DOHH2 (cell line): ENCODE results near the gene GP9.

ENCODE experiments used
- H3F3A ChIP-seq: fragments of 200-600 bp; sonication (generic), shearing (Covaris generic); 2 replicates; pipeline ENCODE4 v1.6.0; 2016; ENCODE audit warnings: antibody characterized with exemption, mild to moderate bottlenecking; ENCODE audit not compliant: control insufficient read depth, insufficient read depth
- H3K27ac ChIP-seq: fragments of 200-600 bp; sonication (generic); 2 replicates; pipeline ENCODE4 v1.5.1; 2014; ENCODE audit warnings: low read depth, mild to moderate bottlenecking, low read length, moderate library complexity
- H3K27me3 ChIP-seq: fragments of 200-600 bp; sonication (generic); 2 replicates; pipeline ENCODE4 v1.6.1; 2014; ENCODE audit warnings: mild to moderate bottlenecking, low read length, mixed read lengths; ENCODE audit not compliant: control insufficient read depth
- H3K36me3 ChIP-seq: fragments of 200-600 bp; sonication (generic); 2 replicates; pipeline ENCODE4 v1.6.1; 2014; ENCODE audit warnings: mild to moderate bottlenecking, low read length, moderate library complexity, mixed read lengths; ENCODE audit not compliant: control insufficient read depth
- H3K4me1 ChIP-seq: fragments of 200-600 bp; sonication (generic); 2 replicates; pipeline ENCODE4 v1.6.1; 2014; ENCODE audit warnings: mild to moderate bottlenecking, low read length, mixed read lengths; ENCODE audit not compliant: control insufficient read depth
- H3K4me2 ChIP-seq: fragments of 200-600 bp; sonication (generic); 2 replicates; pipeline ENCODE4 v1.6.0; 2014; ENCODE audit warnings: mild to moderate bottlenecking, low read length, moderate library complexity
- H3K4me3 ChIP-seq: fragments of 200-600 bp; sonication (generic); 2 replicates; pipeline ENCODE4 v1.5.1; 2014; ENCODE audit warnings: mild to moderate bottlenecking, low read length, mixed read lengths
- H3K79me2 ChIP-seq: fragments of 200-600 bp; sonication (generic); 2 replicates; pipeline ENCODE4 v1.6.1; 2014; ENCODE audit warnings: mild to moderate bottlenecking, low read length, mixed read lengths; ENCODE audit not compliant: control insufficient read depth
- H3K9me2 ChIP-seq: fragments of 200-600 bp; sonication (generic); replicated peaks from 2 replicates; pipeline ENCODE4 v1.6.1; 2014; ENCODE audit warnings: mild to moderate bottlenecking, low read length, mixed read lengths; ENCODE audit not compliant: control insufficient read depth
- H3K9me3 ChIP-seq: fragments of 200-600 bp; sonication (generic); 2 replicates; pipeline ENCODE4 v1.6.1; 2014; ENCODE audit warnings: antibody characterized with exemption, low read length, mixed read lengths; ENCODE audit not compliant: control insufficient read depth, insufficient read depth
- H4K20me1 ChIP-seq: fragments of 200-600 bp; sonication (generic); 2 replicates; pipeline ENCODE4 v1.6.0; 2014; ENCODE audit warnings: low read depth, mild to moderate bottlenecking, antibody characterized with exemption, low read length, moderate library complexity; ENCODE audit not compliant: control insufficient read depth, insufficient read depth
- EZH2phosphoT487 ChIP-seq: fragments of 200-600 bp; sonication (generic); IDR thresholded peaks from 2 replicates; pipeline ENCODE4 v1.6.1; 2017; ENCODE audit warnings: borderline replicate concordance, mild to moderate bottlenecking, antibody characterized with exemption, low read length, moderate library complexity, mixed read lengths
- TF ChIP-seq, protein P1 (sequence below): fragments of 200-600 bp; sonication (generic); IDR thresholded peaks from one replicate; pipeline ENCODE4 v1.5.1; 2014; ENCODE audit warnings: antibody characterized with exemption, mild to moderate bottlenecking, low read depth, low read length; ENCODE audit not compliant: poor library complexity, severe bottlenecking

Gene GP9

DNA sequence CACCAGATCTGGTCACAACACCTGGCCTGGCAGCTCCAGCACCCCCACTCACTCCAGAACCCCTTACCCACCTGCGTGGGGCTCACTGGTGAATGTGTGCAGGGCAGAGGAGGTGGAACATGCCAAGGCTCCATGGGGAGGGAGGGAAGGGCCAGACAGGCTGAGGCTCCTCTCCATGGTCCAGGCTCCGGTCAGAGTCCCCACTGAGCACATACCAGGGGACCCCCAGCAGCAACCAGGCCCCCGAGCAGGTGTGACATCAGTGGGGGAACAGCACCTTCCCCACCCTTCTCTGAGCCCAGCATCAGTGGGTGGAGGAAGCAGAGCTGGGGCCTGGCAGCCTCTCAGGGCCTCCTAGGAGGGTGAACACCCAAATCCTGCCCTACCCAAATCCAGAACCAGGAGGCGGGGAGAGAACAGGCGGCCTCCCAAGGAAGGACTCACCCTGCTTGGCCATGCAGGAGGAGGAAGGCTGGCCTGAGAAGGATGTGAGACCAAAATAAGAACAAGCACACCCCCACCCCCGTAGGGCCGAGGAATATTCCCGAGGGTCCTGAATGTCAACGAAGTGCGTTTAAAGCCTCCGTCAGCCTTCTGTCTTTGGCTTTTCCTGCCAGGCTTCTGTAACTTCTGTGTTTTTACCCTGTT lies 1.1 kb upstream of the GP9 start:
- H3K4me3 ChIP-seq: no peak overlapping the region
- H3F3A ChIP-seq: no peaks in the 10 kb centered on the region
- TF ChIP-seq EZH2phosphoT487: no peak
- TF ChIP-seq, protein P1, sequence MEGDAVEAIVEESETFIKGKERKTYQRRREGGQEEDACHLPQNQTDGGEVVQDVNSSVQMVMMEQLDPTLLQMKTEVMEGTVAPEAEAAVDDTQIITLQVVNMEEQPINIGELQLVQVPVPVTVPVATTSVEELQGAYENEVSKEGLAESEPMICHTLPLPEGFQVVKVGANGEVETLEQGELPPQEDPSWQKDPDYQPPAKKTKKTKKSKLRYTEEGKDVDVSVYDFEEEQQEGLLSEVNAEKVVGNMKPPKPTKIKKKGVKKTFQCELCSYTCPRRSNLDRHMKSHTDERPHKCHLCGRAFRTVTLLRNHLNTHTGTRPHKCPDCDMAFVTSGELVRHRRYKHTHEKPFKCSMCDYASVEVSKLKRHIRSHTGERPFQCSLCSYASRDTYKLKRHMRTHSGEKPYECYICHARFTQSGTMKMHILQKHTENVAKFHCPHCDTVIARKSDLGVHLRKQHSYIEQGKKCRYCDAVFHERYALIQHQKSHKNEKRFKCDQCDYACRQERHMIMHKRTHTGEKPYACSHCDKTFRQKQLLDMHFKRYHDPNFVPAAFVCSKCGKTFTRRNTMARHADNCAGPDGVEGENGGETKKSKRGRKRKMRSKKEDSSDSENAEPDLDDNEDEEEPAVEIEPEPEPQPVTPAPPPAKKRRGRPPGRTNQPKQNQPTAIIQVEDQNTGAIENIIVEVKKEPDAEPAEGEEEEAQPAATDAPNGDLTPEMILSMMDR: no peak
- H3K27ac ChIP-seq: no peak overlapping the region
- no peaks in the 10 kb centered on the region for H3K9me3 ChIP-seq
- H3K9me2 ChIP-seq: no peaks in the 10 kb centered on the region
- no peaks in the 10 kb centered on the region for H4K20me1 ChIP-seq
- no peaks in the 10 kb centered on the region for H3K36me3 ChIP-seq
- no peaks in the 10 kb centered on the region for H3K79me2 ChIP-seq
- H3K4me1 ChIP-seq: peaks cover 13% of the 10 kb centered on the region
- no peak overlapping the region for H3K4me2 ChIP-seq
- H3K27me3 ChIP-seq: peaks cover 5% of the 10 kb centered on the region; the same call in 1 of the 2 replicates

DNA sequence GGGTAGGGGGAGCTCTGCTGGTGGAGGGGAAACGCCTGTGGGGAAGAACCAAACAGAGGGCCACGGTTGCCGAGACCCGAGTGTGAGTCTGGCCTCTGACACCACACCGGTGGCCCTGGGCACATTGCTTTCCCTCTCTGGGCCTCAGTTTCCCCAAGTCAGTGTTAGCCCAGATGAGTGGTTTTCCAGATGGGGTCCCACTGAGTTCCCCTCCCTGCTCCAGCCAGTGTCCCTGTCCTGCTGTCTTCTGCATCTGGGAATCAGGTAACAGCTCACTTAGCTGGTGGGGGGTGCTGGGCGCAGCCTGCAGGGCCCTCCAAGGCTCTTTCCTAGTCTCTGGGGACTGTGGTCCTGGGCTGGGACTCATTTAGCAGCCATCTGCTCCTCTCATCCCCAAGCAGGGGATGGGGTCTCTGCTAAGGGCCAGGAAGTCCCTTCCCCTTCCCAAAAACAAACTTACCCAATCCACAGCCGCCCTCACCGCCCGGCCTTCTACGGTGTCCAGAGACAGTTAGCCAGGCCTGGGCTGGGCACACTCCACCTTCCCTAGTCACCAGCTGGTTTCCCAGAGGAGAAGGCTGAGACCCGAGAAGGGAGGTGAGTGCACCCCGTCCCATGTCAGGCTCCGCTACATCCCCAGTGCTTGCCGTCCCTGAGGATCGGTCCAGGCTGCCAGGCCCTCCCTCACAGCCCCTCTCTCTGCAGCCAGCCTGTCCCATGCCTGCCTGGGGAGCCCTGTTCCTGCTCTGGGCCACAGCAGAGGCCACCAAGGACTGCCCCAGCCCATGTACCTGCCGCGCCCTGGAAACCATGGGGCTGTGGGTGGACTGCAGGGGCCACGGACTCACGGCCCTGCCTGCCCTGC lies 676 bp downstream of the GP9 start:
- TF ChIP-seq, protein P1: no peak
- TF ChIP-seq EZH2phosphoT487: no peak
- Histone ChIP-seq H3K9me2 (no peaks in the 10 kb centered on the region), H3F3A (no peaks in the 10 kb centered on the region), H3K9me3 (no peaks in the 10 kb centered on the region), H3K79me2 (no peaks in the 10 kb centered on the region), H3K27ac (no peak overlapping the region), H3K36me3 (no peaks in the 10 kb centered on the region), H3K4me2 (no peak overlapping the region), H4K20me1 (no peaks in the 10 kb centered on the region), H3K4me1 (peaks cover 13% of the 10 kb centered on the region), H3K4me3 (no peak overlapping the region), H3K27me3 (peaks cover 5% of the 10 kb centered on the region; the same call in 1 of the 2 replicates)

DNA sequence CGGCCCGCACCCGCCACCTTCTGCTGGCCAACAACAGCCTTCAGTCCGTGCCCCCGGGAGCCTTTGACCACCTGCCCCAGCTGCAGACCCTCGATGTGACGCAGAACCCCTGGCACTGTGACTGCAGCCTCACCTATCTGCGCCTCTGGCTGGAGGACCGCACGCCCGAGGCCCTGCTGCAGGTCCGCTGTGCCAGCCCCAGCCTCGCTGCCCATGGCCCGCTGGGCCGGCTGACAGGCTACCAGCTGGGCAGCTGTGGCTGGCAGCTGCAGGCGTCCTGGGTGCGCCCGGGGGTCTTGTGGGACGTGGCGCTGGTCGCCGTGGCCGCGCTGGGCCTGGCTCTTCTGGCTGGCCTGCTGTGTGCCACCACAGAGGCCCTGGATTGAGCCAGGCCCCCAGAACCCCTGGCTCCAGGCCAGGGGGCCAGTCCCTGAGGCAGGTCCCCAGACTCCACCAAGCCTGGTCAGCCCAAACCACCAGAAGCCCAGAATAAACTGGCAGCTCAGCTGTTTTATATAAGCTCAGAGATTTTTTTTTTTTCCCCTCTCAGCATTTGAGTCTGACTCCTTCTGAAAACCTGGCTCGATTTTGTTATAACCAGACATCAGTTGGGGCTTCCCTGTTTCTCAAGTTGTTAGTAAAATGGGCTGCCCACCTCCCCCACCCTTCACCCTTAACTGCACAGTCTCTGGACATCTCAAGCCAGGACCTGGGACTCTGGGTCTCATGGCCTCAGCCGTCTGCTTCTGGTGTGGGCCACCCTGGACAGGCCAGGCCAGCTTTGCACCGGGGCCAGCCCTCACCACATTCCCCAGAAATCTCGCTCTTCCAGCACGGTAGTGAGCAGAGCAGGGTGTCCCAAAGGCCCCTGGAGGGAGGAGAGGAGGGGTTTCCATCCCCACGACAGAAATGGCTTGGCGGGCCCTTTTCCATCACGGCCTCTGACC lies 1.6 kb downstream of the GP9 start:
- H3K36me3 ChIP-seq: no peaks in the 10 kb centered on the region
- H3K27ac ChIP-seq: no peak overlapping the region
- H3F3A ChIP-seq: no peaks in the 10 kb centered on the region
- H3K4me2 ChIP-seq: no peak overlapping the region
- H3K9me3 ChIP-seq: no peaks in the 10 kb centered on the region
- no peak overlapping the region for H3K4me3 ChIP-seq
- no peaks in the 10 kb centered on the region for H3K27me3 ChIP-seq
- no peaks in the 10 kb centered on the region for H3K79me2 ChIP-seq
- H3K9me2 ChIP-seq: no peaks in the 10 kb centered on the region
- H4K20me1 ChIP-seq: no peaks in the 10 kb centered on the region
- TF ChIP-seq, protein P1: no peak
- TF ChIP-seq EZH2phosphoT487: no peak
- peaks cover 13% of the 10 kb centered on the region for H3K4me1 ChIP-seq
